ENCODE measurements around the gene UBXN7.
"Not testable (repeated sequence)": the region's sequence is repeated elsewhere in the genome, so short reads cannot be mapped to it uniquely, and the experiment has no call there.

Gene UBXN7

DNA sequence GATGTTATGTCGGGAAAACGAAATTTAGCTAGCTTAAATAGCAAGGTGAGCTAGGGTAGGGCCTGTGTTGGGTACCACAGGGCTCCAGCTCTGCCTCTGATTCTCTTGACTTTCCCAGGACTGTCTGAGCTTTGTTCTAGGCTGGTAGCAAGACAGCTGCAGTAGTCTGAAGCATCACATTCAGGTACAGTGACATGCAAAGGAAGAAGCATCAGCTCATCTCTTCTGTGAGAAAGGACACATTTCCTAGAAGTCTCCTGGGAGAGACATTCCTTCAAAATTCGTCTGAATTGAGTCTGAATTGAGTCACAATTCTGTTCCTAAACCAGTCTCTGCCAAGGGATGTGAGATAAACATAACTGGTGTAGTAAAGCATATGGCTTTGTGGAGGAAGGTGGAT lies 8.5 kb upstream of the UBXN7 start:
- no peak for DNase-seq (ENCODE audit: low read depth)
- no peak overlapping the region for H3K4me3 ChIP-seq (ENCODE audit: low read depth, low read length)
- TF ChIP-seq, protein P1, sequence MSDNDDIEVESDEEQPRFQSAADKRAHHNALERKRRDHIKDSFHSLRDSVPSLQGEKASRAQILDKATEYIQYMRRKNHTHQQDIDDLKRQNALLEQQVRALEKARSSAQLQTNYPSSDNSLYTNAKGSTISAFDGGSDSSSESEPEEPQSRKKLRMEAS (IDR thresholded peaks at IDR 0.05; ENCODE audit: low read depth, low read length), result no peak
- TF ChIP-seq POLR2A (IDR thresholded peaks at IDR 0.05; ENCODE audit: extremely low read depth, insufficient read length) (no peak), MYC (IDR thresholded peaks at IDR 0.05; ENCODE audit: low read depth, low read length) (no peak)
- TF ChIP-seq, protein P2, sequence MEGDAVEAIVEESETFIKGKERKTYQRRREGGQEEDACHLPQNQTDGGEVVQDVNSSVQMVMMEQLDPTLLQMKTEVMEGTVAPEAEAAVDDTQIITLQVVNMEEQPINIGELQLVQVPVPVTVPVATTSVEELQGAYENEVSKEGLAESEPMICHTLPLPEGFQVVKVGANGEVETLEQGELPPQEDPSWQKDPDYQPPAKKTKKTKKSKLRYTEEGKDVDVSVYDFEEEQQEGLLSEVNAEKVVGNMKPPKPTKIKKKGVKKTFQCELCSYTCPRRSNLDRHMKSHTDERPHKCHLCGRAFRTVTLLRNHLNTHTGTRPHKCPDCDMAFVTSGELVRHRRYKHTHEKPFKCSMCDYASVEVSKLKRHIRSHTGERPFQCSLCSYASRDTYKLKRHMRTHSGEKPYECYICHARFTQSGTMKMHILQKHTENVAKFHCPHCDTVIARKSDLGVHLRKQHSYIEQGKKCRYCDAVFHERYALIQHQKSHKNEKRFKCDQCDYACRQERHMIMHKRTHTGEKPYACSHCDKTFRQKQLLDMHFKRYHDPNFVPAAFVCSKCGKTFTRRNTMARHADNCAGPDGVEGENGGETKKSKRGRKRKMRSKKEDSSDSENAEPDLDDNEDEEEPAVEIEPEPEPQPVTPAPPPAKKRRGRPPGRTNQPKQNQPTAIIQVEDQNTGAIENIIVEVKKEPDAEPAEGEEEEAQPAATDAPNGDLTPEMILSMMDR (IDR thresholded peaks at IDR 0.05; ENCODE audit: low read depth, low read length), result no peak

DNA sequence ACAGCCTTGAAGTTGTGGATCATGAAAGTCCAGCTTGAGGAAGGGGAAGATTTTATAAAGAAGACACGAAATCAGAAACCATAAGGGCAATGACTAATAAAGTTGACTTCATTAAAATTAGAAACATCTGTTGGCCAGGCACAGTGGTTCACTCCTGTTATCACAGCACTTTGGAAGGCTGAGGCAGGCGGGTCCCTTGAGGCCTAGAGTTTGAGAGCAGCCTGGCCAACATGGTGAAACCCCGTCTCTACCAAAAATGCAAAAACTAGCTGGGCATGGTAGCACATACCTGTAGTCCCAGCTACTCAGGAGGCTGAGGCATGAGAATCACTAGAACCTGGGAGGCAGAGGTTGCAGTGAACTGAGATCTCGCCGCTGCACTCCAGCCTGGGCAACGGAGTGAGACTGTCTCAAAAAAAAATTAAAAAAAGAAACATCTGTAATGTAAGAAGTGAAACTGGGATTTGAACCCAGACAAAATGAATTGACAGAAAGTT lies 7.9 kb upstream of the UBXN7 start:
- DNase-seq (ENCODE audit: low read depth), result no peak
- TF ChIP-seq, protein P1 (IDR thresholded peaks at IDR 0.05; ENCODE audit: low read depth, low read length), result no peak
- H3K4me3 ChIP-seq (ENCODE audit: low read depth, low read length), result no peak overlapping the region

DNA sequence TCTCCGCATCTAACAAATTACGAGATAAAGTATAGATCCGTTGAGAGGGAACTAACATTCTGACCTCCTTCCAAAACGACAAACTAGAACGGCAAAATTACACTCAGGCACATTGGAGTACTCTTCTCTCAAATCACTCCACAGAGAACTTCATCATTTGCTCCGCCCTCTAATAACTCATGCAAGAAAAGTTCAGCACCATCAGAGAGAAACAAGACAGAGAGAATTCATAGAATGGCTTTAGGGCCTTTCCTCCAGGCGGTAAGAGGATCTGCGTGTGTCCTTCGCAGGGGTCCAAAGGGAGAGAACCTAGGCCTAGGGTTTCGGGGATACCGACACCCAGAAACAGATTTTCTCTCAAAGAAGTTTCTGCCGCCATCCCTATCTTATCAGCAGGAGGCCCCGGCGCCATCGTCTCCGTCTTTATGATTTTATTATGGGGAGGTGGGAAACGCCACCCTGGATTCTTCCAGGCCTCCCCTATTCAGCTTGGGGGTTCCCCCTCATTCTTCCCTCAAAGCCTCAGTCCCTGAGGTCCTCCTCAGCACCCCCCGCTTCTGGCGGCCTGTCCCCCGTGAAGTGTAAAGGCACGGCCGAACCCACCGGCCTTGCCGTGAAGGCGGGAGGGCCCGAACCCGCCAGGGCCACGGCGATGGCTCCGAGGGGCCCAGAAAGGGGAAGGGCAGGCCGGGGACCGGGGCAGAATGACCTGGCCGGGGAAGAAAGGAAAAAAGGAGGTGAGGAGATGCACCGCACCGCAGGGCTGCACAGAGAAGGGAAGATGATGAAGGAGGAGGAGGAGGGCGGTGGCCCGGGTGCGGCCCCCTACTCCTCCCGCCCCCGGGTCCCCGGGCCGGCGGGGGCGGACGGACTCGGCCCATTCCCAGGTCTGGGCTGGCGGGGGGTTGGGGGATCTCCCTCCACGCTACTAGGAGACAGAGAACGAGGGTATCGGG lies 768 bp downstream of the UBXN7 start:
- peak; percentile 63 for DNase-seq (ENCODE audit: low read depth)
- TF ChIP-seq, protein P1 (IDR thresholded peaks at IDR 0.05; ENCODE audit: low read depth, low read length), result no peak
- no peak for TF ChIP-seq MYC (IDR thresholded peaks at IDR 0.05; ENCODE audit: low read depth, low read length)
- no peak for TF ChIP-seq POLR2A (IDR thresholded peaks at IDR 0.05; ENCODE audit: extremely low read depth, insufficient read length)
- TF ChIP-seq, protein P2 (IDR thresholded peaks at IDR 0.05; ENCODE audit: low read depth, low read length), result no peak
- peak overlapping the region; percentile 85 for H3K4me3 ChIP-seq (ENCODE audit: low read depth, low read length)

DNA sequence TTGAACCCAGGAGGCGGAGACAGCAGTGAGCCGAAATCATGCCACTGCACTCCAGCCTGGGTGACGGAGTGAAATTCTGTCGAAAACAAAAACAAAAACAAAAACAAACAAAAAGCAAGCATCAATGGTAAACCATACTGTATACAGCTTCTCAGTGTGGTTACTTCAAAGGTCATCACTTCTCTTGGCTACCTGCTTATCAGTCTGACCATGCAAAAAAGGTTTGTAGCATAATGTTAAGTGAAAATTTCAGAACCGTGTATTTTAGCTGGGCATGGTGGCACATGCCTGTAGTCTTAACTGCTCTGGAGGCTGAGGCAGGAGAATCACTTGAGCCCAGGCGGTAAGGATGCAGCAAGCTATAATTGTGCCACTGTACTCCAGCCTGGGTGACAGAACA lies 4.2 kb downstream of the UBXN7 start:
- DNase-seq (ENCODE audit: low read depth), result no peak
- H3K4me3 ChIP-seq (ENCODE audit: low read depth, low read length), result no peak overlapping the region
- TF ChIP-seq MYC (IDR thresholded peaks at IDR 0.05; ENCODE audit: low read depth, low read length) (no peak), POLR2A (IDR thresholded peaks at IDR 0.05; ENCODE audit: extremely low read depth, insufficient read length) (no peak)
- TF ChIP-seq, protein P1 (IDR thresholded peaks at IDR 0.05; ENCODE audit: low read depth, low read length), result no peak
- TF ChIP-seq, protein P2 (IDR thresholded peaks at IDR 0.05; ENCODE audit: low read depth, low read length), result no peak

DNA sequence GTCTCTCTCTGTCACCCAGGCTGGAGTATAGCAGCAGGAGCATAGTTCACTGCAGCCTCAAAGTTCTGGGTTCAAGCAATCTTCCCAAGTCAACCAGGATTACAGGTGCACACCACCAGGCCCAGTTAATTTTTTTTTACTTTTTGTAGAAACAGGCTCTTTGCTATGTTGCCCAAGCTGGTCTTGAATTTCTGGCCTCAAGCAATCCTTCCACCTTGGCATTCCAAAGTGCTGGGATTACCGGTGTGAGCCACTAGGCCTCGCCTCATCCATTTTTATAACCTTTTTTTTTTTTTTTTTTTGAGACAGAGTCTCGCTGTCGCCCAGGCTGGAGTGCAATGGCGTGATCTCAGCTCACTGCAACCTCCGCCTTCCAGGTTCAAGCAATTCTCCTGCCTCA lies 7.8 kb downstream of the UBXN7 start:
- H3K4me3 ChIP-seq (ENCODE audit: low read depth, low read length); DNase-seq (ENCODE audit: low read depth): not testable (repeated sequence)

DNA sequence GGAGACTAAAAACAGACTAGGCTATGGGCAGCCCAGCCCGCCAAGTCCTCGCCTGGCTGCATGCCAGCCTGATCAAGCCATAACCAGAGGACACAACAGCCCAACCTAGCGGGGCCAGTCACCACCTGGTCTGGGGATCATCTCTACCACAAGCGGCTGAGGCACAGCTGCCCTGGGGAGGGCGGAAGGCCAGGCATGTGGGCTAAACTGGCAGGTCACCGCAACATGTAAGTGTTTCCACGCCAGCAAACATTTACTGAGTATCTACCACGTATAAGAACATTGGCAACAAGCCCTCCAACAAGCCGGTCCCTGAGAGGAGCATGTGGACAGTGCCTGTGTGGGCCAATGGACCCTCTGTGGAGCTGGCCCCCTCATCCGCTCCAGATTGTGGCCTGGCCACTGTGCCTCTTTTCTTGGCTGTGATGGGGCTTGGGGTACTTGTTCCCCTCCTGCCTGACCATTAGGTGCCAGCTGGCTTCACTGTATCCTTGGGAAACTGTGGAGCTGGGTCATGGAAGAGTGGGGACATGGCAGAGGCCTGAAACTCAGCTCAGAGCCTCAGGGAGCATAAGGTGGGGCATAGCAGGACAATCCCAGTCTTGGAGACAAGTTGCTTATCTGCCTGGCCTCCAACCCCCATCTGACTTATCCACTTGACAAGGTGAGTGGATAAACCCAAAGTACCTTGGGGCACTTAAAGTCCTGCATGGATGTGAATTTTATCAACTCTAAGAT lies 9.0 kb downstream of the UBXN7 start:
- H3K4me3 ChIP-seq (ENCODE audit: low read depth, low read length), result no peak overlapping the region
- no peak for DNase-seq (ENCODE audit: low read depth)
- TF ChIP-seq MYC (IDR thresholded peaks at IDR 0.05; ENCODE audit: low read depth, low read length) (no peak), POLR2A (IDR thresholded peaks at IDR 0.05; ENCODE audit: extremely low read depth, insufficient read length) (no peak)
- TF ChIP-seq, protein P2 (IDR thresholded peaks at IDR 0.05; ENCODE audit: low read depth, low read length), result no peak
- TF ChIP-seq, protein P1 (IDR thresholded peaks at IDR 0.05; ENCODE audit: low read depth, low read length), result no peak

DNA sequence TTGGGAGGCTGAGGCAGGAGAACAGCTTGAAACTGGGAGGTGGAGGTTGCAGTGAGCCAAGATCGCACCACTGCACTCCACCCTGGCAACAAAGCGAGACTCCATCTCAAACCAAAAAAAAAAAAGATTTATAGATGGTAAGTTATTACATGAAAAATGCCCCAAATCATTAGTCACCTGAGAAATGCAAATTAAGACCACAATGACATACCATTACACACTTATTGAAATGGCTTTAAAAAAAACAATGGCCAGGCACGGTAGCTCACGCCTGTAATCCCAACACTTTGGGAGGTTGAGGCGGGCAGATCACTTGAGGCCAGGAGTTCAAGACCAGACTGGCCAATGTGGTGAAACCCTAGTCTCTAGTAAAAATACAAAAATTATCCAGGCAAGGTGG lies 10.6 kb downstream of the UBXN7 start:
- DNase-seq (ENCODE audit: low read depth); H3K4me3 ChIP-seq (ENCODE audit: low read depth, low read length): not testable (repeated sequence)
